OCI-M2 (cell line): Measurements from ENCODE around the gene MICAL2.

Experiments
- DNase-seq: peaks from one replicate; lab custom pipeline; 2025; ENCODE audit not compliant: unreplicated experiment; lab: John Stamatoyannopoulos, UW

Gene MICAL2

GRCh38 chr11:12075822-12076821 lies 34.3 kb upstream of the MICAL2 start:
- DNase-seq = no peak

GRCh38 chr11:12076840-12077534 lies 33.4 kb upstream of the MICAL2 start:
- no peak for DNase-seq

DNA sequence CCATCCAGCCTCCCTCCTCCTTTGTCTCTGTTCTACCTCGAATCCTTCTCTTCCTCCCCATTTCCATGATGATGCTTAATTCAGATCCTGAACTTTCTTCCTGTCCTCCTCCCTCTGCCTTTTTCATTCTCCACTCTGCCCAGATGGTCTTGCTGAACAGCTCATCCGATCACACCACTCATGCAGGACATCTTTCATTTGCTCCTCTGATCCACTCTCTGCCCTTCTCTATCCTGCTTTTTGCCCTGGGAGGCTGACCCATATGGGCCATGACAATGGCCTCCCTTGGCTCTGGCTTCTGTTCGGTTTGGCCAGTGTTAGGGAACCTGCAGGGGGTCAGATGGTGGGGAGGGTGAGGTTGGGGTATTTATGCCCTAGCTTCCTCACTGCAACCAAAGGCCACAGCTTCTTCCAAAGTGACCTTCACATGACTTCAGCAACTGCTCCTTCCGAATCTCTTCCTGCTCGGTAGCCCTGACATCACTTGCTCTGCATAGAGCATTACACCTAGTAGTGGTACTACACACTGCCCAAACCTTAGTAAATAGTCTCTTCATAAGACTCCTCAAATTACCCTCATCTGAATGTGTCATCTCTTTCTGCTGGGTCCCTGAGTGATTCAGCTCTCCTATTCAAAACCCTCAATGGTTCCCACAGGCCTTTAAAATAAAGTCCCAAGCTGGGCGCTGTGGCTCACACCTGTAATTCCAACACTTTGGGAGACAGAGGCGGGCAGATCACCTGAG lies 32.7 kb upstream of the MICAL2 start:
- DNase-seq = no peak

DNA sequence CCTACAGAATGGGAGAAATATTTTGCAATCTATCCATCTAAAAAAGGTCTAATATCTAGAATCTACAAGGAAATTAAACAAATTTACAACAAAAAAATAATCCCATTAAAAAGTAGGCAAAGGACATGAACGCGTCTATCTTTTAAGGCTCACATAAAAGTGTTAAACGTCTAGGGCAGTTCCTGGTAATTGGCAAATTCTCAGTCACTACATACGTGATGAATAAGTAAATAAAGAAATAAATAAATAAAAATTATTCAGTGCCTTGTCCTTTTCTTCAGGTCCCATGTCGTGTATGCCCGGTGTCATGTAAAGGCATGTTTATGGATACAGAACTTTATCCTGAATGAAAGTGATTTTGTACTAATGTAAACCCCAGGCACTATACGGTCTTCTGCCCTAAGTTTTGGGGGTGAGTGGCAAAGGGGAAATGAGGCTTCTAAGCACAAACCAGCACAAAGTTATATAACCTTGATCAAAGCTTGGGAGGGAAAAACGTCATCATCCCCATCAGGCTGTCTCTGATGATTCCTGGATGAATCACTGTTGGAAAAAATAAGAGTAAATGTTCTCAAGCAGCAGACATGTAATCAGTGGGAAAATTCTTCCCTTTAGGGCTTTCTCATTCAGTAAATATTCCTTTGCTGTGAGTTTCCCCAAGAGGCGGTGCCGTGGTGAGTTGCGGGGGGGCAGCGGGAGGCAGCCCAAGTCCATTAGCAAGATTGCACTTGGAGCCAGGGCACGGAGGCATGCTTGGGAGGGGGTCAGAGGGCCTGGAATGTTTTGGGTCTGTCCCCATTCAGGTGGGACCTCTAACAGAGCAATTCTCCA lies 30.4 kb upstream of the MICAL2 start:
- DNase-seq = no peak

GRCh38 chr11:12083380-12083779 lies 27.0 kb upstream of the MICAL2 start:
- no peak for DNase-seq

GRCh38 chr11:12084256-12084655 lies 26.1 kb upstream of the MICAL2 start:
- no peak for DNase-seq

DNA sequence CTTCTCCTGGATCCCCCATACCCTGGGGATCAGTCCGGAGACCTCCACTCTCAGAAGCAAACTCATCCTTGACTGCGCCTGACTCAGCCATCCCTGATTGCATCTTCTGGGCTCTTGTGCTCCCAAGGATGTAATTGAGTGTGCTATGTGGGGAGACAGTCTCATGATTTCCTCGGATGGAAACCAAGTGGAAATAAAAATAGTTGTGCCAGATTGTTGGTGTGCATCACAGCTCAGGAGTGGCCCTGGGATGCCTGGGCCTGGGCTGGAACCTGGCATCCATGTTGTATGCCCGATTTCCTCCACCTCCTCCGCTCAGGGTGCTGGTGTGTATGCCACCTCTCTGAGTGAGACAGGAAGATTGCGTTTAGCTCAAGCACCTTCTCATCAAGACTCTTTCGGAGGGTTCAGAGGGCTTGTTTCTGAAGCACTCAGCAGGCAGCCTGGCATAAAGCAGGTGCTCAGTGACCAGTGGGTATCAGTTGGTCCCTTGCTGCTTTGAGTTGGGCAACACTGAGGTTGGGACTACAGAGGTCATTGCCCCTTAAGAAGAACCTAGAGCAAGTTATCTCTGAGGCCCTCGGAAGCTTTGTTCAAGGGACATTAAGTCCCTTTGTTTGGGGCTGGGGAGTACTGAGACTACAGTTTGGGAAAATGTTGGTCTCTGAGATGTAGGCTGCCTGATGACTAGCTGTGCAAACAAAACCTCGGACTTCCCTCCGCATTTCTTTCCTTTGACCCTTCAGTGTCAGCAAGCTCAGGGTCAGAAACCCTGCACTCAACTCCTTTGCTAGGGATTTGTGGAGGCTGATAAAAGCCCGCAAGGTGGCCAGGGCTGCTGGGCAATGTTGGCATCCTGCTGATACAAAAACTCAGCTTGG lies 24.8 kb upstream of the MICAL2 start:
- DNase-seq = no peak

DNA sequence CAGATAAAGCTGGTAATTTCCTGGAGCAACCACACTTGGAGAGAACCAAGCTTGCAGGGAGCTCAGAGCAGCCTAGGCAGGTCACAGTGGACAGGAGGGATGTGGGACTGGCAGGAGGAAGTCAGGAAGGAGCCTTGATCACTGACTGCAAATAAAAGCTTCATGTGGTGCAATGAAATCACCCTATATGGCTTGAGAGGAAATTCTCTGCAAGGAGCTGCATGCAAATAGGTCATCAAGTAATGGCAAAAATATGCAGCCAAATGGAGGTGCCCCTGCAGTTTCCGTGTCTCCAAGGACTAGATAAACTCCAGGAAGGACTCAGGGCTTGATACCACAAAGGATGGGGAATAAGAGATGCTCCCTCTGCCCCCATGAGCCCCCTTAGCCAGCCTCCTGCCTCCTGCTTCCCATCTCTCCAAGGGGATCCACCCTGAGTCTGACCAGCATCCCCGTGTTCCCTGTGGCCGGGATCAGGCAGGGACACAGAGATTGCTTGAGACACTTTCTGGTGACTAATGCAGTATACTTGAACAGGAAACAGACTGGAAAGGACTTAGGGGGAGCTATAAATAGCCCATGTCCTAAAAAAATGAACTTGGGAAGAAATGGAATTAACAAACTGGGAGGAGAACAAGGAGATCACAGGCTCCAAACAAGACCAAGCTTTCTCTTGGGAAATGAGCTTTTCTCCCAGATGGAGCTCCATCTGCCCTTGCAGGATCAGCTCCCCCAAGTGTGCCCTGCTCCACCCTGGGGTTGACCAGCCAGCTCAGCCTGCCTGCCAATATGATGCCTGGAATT lies 23.9 kb upstream of the MICAL2 start:
- DNase-seq = no peak

DNA sequence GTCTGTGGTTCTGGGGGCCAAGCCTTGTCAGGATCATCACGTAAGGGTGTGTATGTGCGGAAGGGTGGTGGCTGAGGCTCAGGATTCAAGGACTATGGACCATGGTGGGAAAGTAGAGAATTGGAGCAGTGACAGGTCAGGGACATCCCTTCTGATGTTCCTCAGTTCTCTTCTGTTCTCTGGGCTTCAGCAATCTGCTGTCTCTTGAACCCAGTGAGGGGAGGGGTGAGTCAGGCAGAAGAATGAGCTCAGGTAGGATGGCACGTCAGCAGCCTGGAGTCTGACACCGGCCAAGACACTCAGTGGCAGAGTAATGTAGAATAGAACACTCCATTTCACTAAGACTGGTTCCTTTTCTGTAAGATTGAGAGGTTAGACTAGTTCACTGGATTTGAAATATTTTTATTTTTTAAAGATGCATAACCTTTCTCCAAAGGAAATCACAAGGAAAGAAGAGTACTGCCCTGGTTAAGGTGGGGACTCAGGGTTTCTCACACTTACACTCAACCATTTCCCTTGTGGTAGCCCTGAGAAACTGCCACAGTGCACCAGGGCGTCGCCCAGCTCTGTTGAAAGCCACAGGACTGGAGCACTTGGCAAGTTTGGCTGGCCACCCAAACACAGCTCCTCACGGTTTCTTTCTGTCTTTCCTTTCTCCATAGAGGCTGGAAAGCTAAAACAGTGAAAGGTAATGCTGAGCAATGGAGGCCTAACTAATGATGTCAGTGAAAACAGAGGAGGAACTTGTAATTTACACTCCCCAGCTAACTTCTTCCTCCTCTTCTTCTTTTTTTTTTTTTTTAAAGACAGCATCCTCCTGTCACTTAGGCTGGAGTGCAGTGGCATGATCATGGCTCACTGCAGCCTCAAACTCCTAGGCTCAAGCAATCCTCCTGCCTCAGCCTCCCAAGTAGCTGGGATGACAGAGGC lies 23.1 kb upstream of the MICAL2 start:
- no peak for DNase-seq

DNA sequence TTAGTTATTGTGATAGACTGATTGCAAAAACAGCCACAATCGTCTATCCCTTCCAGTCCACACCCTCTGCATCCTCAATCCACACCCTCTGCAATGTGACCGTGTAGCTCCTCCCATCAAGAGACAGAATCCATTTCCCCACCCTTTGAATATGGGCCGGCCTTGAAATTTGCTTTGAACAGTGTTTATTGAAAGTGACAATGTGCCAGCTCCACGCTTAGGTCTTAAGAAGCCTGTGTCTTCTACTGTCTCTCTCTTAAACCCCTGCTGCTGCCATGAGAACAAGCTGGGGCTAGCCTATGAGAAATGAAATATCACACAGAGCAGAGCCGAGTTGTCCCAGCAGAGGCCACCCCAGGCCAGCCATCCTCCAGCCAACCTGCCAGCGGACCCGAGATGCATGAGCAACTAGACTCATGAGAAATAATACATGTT lies 22.3 kb upstream of the MICAL2 start:
- DNase-seq = no peak

- no peak for DNase-seq
These were observed 21.9 kb upstream of the MICAL2 start for GRCh38 chr11:12088531-12088930.

DNA sequence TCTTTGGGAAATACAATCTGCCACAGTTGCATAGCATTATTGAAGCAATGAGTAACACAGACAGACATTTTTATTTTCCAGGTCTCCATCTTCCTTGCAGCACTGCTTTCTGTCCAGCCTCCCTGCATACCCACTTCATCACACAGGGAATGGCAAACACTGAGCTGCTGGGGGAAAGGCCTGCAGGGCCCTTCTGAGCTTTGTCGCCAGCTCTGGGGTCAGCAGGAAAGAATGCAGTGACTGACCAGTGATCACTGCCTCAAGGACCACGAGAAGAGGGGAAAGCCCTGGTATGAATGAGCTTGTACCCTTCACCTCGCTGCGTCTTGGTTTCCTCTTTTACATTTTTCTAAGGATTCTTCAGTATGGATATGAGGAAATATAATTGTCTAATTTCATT lies 21.3 kb upstream of the MICAL2 start:
- no peak for DNase-seq

- no peak for DNase-seq
These were observed 20.9 kb upstream of the MICAL2 start for GRCh38 chr11:12089473-12089872.

- no peak for DNase-seq
These were observed 20.3 kb upstream of the MICAL2 start for GRCh38 chr11:12090061-12090591.

DNA sequence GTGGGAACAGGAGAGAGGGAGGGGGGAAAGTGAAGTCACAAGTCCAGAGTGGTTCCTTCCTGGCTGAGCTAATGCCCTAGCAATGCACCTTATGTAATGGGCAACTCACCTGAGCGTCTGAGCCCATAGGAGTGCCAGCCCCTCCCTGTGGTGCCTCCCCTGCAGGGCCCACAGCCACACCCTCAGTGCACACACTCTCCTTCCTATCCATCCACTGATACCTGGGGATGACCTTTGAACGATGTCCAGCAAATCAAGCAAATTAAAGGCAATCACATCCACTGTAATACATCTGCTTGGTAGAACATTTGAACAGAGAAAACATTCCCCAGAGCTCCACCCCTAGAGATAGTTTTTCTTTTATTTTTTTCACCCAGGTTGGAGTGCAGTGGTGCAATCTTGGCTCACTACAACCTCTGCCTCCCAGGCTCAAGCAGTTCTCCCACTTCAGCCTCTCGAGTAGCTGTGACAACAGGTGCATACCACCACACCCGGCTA lies 19.6 kb upstream of the MICAL2 start:
- DNase-seq = no peak

DNA sequence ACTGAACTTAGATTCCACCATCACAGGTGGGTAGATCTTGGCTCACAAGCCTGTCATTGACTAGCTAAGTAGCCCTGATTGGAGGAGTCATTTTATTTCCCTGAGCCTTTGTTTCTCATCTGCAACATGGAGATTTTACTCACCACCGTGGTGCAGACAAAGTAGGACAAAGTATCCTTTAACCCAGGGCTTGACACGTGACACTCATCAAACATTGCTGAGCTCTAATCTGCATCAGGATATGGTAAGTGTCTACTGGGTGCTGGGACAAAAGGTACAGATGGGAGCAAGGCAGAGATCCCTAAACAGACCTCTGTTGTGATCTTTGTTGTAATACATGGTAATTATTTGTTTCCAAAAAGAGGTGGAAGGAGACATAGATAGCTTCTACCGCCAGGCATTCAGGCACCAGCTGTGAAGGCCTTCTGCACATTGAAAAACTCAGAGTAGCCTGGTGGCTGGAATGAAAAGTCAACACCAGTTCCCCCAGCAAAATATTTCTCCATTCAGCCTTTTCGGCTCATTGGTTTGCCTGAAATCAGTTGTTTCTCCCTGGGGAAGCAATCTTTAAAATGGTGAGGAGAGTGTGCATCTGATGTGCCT lies 18.3 kb upstream of the MICAL2 start:
- no peak for DNase-seq

- no peak for DNase-seq
These were observed 17.7 kb upstream of the MICAL2 start for GRCh38 chr11:12092714-12093113.
